Skin of body (tissue), 2 donors: ENCODE measurements around the gene FAM200A. TPM values are rescaled to one million over a fixed set of nuclear protein-coding genes. Genes with fewer than 3 reads are reported as not detected.
"Not testable (repeated sequence)": the region's sequence is repeated elsewhere in the genome, so short reads cannot be mapped to it uniquely, and the experiment has no call there.

ENCODE experiments used
- DNase-seq: peaks from one replicate; lab custom pipeline; 2025; lab: John Stamatoyannopoulos, UW
- total RNA-seq: library from RNA; depleted of rRNA; stranded (reverse); fragments of >200 nt; gene quantifications from one replicate; pipeline ENCODE4 v1.2.3, GENCODE V29; 2014

The FAM200A gene
- total RNA-seq: 6.8 TPM

DNA sequence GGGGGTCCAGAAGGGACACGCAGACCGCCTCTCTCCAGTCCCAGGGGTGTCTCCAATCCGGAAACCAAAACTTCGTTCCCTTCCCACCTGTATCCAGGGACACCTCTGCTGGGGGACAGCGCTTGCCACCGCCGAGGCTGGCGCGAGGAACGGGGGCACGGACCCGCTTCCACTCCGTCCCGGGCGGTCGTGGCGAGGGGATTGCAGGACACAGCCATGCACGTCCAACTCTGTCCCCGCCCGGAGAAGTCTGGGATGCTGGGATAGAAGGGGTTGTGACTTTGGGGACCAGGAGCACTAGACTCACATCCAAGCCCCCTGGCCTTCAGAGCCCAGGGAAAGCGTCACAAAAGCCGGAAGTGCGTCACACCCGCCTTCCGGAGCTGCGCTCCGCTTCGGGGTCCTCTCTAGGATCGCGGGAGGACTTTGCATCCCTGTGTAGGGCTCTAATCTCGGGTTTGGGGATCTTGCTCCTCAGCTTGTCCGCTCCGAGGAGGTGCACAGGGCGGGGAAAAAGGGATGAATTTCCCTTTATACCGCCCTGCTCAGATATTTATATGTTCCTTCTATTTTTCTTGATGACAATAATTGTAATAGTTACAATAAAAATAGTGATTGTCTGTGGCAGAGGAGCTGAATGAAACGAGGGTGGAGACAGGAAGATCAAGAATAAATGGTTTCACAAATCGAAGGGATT, at the start of gene FAM200A:
Gene FAM200A, minus strand, starts transcription at position 348 of the 697 bp plus-strand sequence. CDS start 3,707 bp downstream, outside the sequence.
- DNase-seq: peak; percentile 85

DNA sequence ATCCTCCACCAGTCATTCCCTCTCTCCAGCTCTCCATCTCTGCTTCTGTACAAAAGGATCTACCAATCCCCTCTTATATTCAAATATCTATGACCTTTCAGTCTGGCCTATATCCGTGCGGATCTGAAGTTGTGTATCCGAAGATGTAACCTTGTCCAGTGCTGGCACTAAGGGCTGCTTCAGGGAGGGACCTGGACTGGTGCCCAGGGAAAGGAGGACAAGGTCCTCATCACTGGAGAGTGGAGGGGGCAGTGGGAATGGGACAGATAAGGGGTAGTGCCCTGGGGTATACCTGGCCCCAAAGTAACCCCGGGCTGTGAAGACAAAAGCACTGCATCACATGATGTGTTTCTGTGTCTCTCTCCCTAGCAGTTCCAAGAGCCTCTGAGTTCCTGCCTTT, 47.9 kb upstream of the FAM200A start:
- DNase-seq: no peak

DNA sequence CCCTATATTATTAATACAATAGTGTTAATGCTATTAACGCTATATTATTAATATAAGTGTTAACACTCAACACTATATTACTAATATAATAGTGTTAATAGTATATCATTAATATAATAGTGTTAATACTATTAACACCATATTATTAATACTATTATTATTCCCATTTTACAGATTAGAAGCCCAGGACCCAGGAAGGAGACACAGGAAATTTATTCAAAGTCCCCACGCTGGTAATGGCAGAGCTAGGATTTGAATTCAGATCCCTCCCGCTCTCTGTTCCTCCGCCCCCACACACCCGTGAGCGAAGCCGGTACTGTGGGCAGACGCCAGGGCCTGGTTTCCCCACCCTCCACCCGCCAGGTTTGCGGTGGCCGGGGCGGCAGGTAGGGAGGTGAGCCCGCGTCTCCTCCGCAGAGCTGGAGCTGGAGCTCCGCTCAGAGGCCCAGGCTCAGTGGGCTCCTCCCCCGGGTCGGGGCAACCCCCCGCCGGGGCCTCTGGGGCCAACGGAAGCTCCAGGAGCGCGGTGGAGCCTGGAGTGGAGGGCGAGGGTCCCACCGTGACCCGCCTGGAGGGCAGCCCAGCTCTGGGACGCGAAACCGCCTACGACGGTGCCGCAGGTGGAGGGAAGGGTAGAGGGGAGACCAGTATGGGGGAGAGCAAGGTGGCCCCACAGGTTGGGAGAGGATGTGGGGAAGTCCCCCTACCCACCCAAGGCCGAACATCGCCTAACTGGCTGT, 46.0 kb upstream of the FAM200A start, which contains the start of gene TMEM225B:
Gene TMEM225B, plus strand, starts transcription at position 506 of the 740 bp plus-strand sequence. CDS start 6,122 bp downstream, outside the sequence.
- DNase-seq: no peak

DNA sequence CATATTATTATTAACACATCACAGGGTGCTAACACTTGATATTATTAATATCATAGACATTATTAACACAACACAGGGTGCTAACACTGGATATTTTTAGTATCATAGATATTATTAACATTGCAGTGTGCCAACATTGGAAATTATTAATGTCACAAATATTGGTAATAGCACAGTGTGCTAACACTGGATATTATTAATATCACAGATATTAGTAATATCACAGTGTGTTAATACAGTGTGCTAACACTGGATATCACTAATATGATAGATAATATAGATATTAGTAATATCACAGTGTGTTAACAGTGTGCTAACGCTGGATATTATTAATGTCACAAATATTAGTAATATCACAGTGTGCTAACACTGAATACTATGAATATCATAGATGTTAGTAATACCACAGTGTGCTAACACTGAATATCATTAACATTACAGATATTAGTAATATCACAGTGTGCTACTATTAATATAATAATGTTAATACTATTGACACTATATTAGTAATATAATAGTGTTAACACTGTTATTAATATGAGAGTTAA, 44.6 kb upstream of the FAM200A start:
- no peak for DNase-seq

- no peak for DNase-seq
Observed at GRCh38 chr7:99594948-99595745, 43.2 kb upstream of the FAM200A start.

GRCh38 chr7:99588868-99589267, 37.0 kb upstream of the FAM200A start:
- no peak for DNase-seq

- DNase-seq: not testable (repeated sequence)
Observed at GRCh38 chr7:99580778-99581332, 28.9 kb upstream of the FAM200A start.

- DNase-seq: peak; percentile 27
Observed at GRCh38 chr7:99579956-99580777, 28.3 kb upstream of the FAM200A start.

GRCh38 chr7:99579281-99579955, 27.5 kb upstream of the FAM200A start:
- no peak for DNase-seq

DNA sequence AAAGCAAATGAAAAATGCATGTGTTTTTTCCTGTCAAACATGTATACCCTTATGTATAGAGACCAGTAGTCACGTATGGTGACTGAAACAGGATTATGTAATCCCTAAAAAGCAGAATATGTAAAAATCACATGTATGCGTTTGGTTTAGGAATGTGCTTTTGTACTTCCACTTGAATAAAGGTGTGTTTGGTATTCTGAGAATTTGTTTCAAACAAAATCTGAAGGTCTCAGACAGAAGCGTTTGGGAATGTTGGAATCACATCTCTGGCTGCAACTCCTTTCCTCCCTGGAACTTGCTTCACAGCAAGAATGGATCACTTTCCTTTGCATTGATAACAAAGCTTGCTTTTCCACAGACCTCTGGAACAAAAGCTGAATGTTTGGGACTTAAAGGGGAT, 24.3 kb upstream of the FAM200A start:
- DNase-seq: no peak

GRCh38 chr7:99573257-99573656, 21.3 kb upstream of the FAM200A start:
- no peak for DNase-seq

DNA sequence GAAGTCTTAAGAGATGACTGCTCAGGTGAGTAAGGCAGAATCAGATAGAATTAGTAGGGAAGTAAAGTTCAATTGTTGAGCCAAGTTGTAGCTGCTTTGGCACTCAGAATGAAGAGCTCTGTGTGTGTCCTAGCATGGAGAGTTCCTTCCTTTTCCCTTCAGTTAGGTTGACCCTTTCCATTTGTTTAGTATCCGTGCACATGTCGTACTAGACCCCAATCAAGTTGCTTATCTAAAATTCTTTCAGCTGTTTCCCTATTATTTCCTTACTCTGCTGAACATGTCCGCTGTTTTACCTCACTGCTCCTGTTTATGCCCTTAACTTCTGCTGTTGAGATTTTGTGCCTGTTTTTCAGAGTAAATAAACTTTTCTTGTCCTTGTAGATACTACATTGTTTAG, 19.9 kb upstream of the FAM200A start:
- DNase-seq: no peak

DNA sequence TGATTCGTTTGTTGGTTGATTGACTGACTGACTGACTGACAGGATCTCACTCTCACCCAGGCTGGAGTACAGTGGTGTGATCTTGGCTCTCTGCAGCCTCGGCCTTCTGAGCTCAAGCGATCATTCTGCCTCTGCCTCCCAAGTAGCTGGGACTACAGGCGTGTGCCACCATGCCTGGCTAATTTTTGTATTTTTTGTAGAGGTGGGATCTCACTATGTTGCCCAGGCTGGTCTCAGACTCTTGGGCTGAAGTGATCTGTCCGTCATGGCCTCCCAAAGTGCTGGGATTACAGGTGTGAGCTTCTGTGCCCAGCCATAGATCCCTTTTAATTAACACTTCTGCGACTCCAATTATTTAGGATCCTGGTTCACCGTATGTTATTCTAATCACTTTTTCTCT, 16.9 kb upstream of the FAM200A start:
- not testable (repeated sequence) for DNase-seq

GRCh38 chr7:99563650-99564049, 11.7 kb upstream of the FAM200A start:
- no peak for DNase-seq

GRCh38 chr7:99562832-99563231, 10.9 kb upstream of the FAM200A start:
- no peak for DNase-seq

DNA sequence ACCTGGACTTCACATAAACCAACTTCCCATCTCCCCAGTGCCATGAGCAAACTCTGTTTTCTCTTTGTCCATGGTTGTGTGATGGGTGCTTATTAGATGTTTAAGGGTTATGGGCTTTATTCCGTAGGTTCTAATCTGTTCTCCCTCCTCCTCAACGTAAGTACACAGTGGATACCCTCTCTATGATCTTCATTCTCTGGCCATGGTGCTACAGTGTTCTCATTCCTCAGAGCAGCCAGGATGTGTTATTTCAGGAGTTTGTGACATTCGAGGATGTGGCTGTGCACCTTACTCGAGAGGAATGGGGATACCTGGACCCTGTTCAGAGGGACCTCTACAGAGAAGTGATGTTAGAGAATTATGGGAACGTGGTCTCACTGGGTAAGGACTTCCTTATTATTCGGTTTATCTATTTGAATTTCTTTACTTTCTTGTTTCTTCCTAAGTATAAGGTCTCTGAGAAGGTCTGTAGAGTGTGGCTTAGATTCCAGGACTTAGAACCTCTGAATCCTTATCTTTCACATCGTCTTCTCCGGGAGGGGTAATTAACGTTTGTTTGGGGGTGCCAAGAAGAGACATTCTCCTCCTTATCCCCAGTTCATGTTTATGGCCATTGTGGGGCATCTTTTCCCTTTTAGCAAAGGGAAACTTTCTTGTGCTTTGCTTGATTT, 10.3 kb upstream of the FAM200A start:
- DNase-seq: no peak

GRCh38 chr7:99561737-99562051, 9.8 kb upstream of the FAM200A start:
- no peak for DNase-seq

GRCh38 chr7:99560834-99561736, 9.2 kb upstream of the FAM200A start:
- DNase-seq: no peak
